ENCODE measurements around the gene GRM5. TPM values are rescaled to one million over a fixed set of nuclear protein-coding genes. Genes with fewer than 3 reads are reported as not detected.
"Not testable (repeated sequence)": the region's sequence is repeated elsewhere in the genome, so short reads cannot be mapped to it uniquely, and the experiment has no call there.

GRM5 gene
- total RNA-seq, 1 experiment from 2014 or later = not detected

- intact Hi-C loops (cut with micrococcal nuclease; ENCODE audit: unreplicated experiment) = no loop called here
- no peaks in the 10 kb centered on the region for H3K9me3 ChIP-seq (ENCODE audit: insufficient read depth, low read depth)
- no peaks in the 10 kb centered on the region for H3F3A ChIP-seq (ENCODE audit: insufficient read depth, low read depth)
- no peaks in the 10 kb centered on the region for H3K27me3 ChIP-seq (ENCODE audit: insufficient read depth, low read depth)
- no TSS peak for BruUV-seq (replicated peaks)
- no peaks in the 10 kb centered on the region for H4K20me1 ChIP-seq (ENCODE audit: insufficient read depth)
- ChIA-PET CTCF (no interaction called here), POLR2A (ENCODE audit: unreplicated experiment) (no interaction called here)
- H3K4me3 ChIP-seq = no peak overlapping the region
- H3K36me3 ChIP-seq (ENCODE audit: low read depth) = no peaks in the 10 kb centered on the region
- no peak overlapping the region for H3K4me2 ChIP-seq
- DNase-seq = no peak
- no peak for TF ChIP-seq CTCF (conservative IDR thresholded peaks at IDR 0.05)
- no peak for TF ChIP-seq EZH2 (IDR thresholded peaks at IDR 0.05; ENCODE audit: low read depth)
- H3K27ac ChIP-seq = no peak overlapping the region
- no peak overlapping the region for H2AFZ ChIP-seq
- no peaks in the 10 kb centered on the region for H3K9me2 ChIP-seq (ENCODE audit: insufficient read depth)
- H3K79me2 ChIP-seq (ENCODE audit: low read depth) = no peaks in the 10 kb centered on the region
- H3K4me1 ChIP-seq (replicated peaks; ENCODE audit: insufficient read depth) = no peaks in the 10 kb centered on the region
These were observed 1.5 kb upstream of the GRM5 start for GRCh38 chr11:89067264-89067663.

GRCh38 chr11:89065066-89065465 lies 716 bp downstream of the GRM5 start:
- H3K4me3 ChIP-seq = no peak overlapping the region
- intact Hi-C loops (cut with micrococcal nuclease; ENCODE audit: unreplicated experiment) = no loop called here
- H3K27me3 ChIP-seq (ENCODE audit: insufficient read depth, low read depth) = no peaks in the 10 kb centered on the region
- BruUV-seq (replicated peaks) = no TSS peak
- POLR2A ChIA-PET (ENCODE audit: unreplicated experiment) = no interaction called here
- no peak overlapping the region for H3K27ac ChIP-seq
- TF ChIP-seq CTCF (conservative IDR thresholded peaks at IDR 0.05) = no peak
- no peak for TF ChIP-seq EZH2 (IDR thresholded peaks at IDR 0.05; ENCODE audit: low read depth)
- H2AFZ ChIP-seq = no peak overlapping the region
- no peak overlapping the region for H3K4me2 ChIP-seq
- DNase-seq = no peak
- no peaks in the 10 kb centered on the region for H3K9me3 ChIP-seq (ENCODE audit: insufficient read depth, low read depth)
- CTCF ChIA-PET = no interaction called here
- H3K79me2 ChIP-seq (ENCODE audit: low read depth) = no peaks in the 10 kb centered on the region
- H3K4me1 ChIP-seq (replicated peaks; ENCODE audit: insufficient read depth) = no peaks in the 10 kb centered on the region
- no peaks in the 10 kb centered on the region for H4K20me1 ChIP-seq (ENCODE audit: insufficient read depth)
- H3F3A ChIP-seq (ENCODE audit: insufficient read depth, low read depth) = no peaks in the 10 kb centered on the region
- no peaks in the 10 kb centered on the region for H3K36me3 ChIP-seq (ENCODE audit: low read depth)
- H3K9me2 ChIP-seq (ENCODE audit: insufficient read depth) = no peaks in the 10 kb centered on the region

- CTCF ChIA-PET = not testable (repeated sequence)
These were observed 2.3 kb downstream of the GRM5 start for GRCh38 chr11:89063481-89063951.

GRCh38 chr11:89062771-89063298 lies 2.9 kb downstream of the GRM5 start:
- BruUV-seq (replicated peaks); H3K36me3 ChIP-seq (ENCODE audit: low read depth); CTCF ChIA-PET; H3K27me3 ChIP-seq (ENCODE audit: insufficient read depth, low read depth); H2AFZ ChIP-seq; H3K27ac ChIP-seq; H3F3A ChIP-seq (ENCODE audit: insufficient read depth, low read depth); intact Hi-C loops (cut with micrococcal nuclease; ENCODE audit: unreplicated experiment); H3K4me1 ChIP-seq (replicated peaks; ENCODE audit: insufficient read depth); DNase-seq; POLR2A ChIA-PET (ENCODE audit: unreplicated experiment); H3K4me3 ChIP-seq; H3K9me2 ChIP-seq (ENCODE audit: insufficient read depth); H3K9me3 ChIP-seq (ENCODE audit: insufficient read depth, low read depth); H3K79me2 ChIP-seq (ENCODE audit: low read depth); H4K20me1 ChIP-seq (ENCODE audit: insufficient read depth); H3K4me2 ChIP-seq: not testable (repeated sequence)

More at GRCh38 chr11:89063481-89063951, 2.3 kb downstream of the GRM5 start:
- BruUV-seq (replicated peaks); H3K9me3 ChIP-seq (ENCODE audit: insufficient read depth, low read depth); H3K79me2 ChIP-seq (ENCODE audit: low read depth); H2AFZ ChIP-seq; H3K4me3 ChIP-seq; intact Hi-C loops (cut with micrococcal nuclease; ENCODE audit: unreplicated experiment); POLR2A ChIA-PET (ENCODE audit: unreplicated experiment); DNase-seq; H3K9me2 ChIP-seq (ENCODE audit: insufficient read depth); H4K20me1 ChIP-seq (ENCODE audit: insufficient read depth); H3F3A ChIP-seq (ENCODE audit: insufficient read depth, low read depth); H3K27ac ChIP-seq; H3K27me3 ChIP-seq (ENCODE audit: insufficient read depth, low read depth); H3K4me2 ChIP-seq; H3K4me1 ChIP-seq (replicated peaks; ENCODE audit: insufficient read depth); H3K36me3 ChIP-seq (ENCODE audit: low read depth): not testable (repeated sequence)

GRCh38 chr11:89061839-89062238 lies 3.9 kb downstream of the GRM5 start:
- BruUV-seq (replicated peaks); H2AFZ ChIP-seq; H3K4me1 ChIP-seq (replicated peaks; ENCODE audit: insufficient read depth); H4K20me1 ChIP-seq (ENCODE audit: insufficient read depth); H3K9me3 ChIP-seq (ENCODE audit: insufficient read depth, low read depth); H3K27ac ChIP-seq; H3K9me2 ChIP-seq (ENCODE audit: insufficient read depth); DNase-seq; H3K27me3 ChIP-seq (ENCODE audit: insufficient read depth, low read depth); intact Hi-C loops (cut with micrococcal nuclease; ENCODE audit: unreplicated experiment); H3F3A ChIP-seq (ENCODE audit: insufficient read depth, low read depth); H3K4me2 ChIP-seq; H3K36me3 ChIP-seq (ENCODE audit: low read depth); H3K79me2 ChIP-seq (ENCODE audit: low read depth); H3K4me3 ChIP-seq; POLR2A ChIA-PET (ENCODE audit: unreplicated experiment): not testable (repeated sequence)
- CTCF ChIA-PET = interaction anchor here (0.7 kb wide), 1 partner anchor 279 kb away, joined by 4 read pairs; no protein-coding TSS in a partner anchor

- H3K4me1 ChIP-seq (replicated peaks; ENCODE audit: insufficient read depth); H3K4me3 ChIP-seq; H3F3A ChIP-seq (ENCODE audit: insufficient read depth, low read depth); H4K20me1 ChIP-seq (ENCODE audit: insufficient read depth); H2AFZ ChIP-seq; H3K36me3 ChIP-seq (ENCODE audit: low read depth); H3K79me2 ChIP-seq (ENCODE audit: low read depth); CTCF ChIA-PET; DNase-seq; BruUV-seq (replicated peaks); POLR2A ChIA-PET (ENCODE audit: unreplicated experiment); H3K27me3 ChIP-seq (ENCODE audit: insufficient read depth, low read depth); H3K9me2 ChIP-seq (ENCODE audit: insufficient read depth); H3K9me3 ChIP-seq (ENCODE audit: insufficient read depth, low read depth); intact Hi-C loops (cut with micrococcal nuclease; ENCODE audit: unreplicated experiment); H3K4me2 ChIP-seq; H3K27ac ChIP-seq: not testable (repeated sequence)
These were observed 8.4 kb downstream of the GRM5 start for GRCh38 chr11:89057406-89057805.

Measured in PC-9 (cell line).